ENCODE measurements around the gene DTL.
"Not testable (repeated sequence)": the region's sequence is repeated elsewhere in the genome, so short reads cannot be mapped to it uniquely, and the experiment has no call there.

Gene DTL

GRCh38 chr1:212013672-212014071, 21.9 kb upstream of the DTL start:
- in situ Hi-C loops (cut with HindIII; ENCODE audit: low pct_ligation_motif_present, low sequenced_read_pairs): no loop called here
- peaks cover 4% of the 10 kb centered on the region for H3K36me3 ChIP-seq (replicated peaks)
- no peak overlapping the region for H3K27ac ChIP-seq
- DNase-seq: no peak
- no peak for TF ChIP-seq CTCF (IDR thresholded peaks at IDR 0.05; ENCODE audit: low read depth, low read length, missing control alignments)
- H3K27me3 ChIP-seq (replicated peaks): no peaks in the 10 kb centered on the region
- H3K4me3 ChIP-seq (ENCODE audit: low read depth, low read length): no peak overlapping the region

GRCh38 chr1:212020975-212021374, 14.6 kb upstream of the DTL start:
- DNase-seq: no peak
- H3K27ac ChIP-seq: no peak overlapping the region
- no peak for TF ChIP-seq CTCF (IDR thresholded peaks at IDR 0.05; ENCODE audit: low read depth, low read length, missing control alignments)
- in situ Hi-C loops (cut with HindIII; ENCODE audit: low pct_ligation_motif_present, low sequenced_read_pairs): no loop called here
- H3K4me3 ChIP-seq (ENCODE audit: low read depth, low read length): no peak overlapping the region
- no peaks in the 10 kb centered on the region for H3K27me3 ChIP-seq (replicated peaks)
- H3K36me3 ChIP-seq (replicated peaks): no peaks in the 10 kb centered on the region

GRCh38 chr1:212021563-212021962, 14.0 kb upstream of the DTL start:
- Histone ChIP-seq H3K36me3 (replicated peaks) (no peaks in the 10 kb centered on the region), H3K4me3 (ENCODE audit: low read depth, low read length) (no peak overlapping the region), H3K27ac (no peak overlapping the region), H3K27me3 (replicated peaks) (no peaks in the 10 kb centered on the region)
- no peak for TF ChIP-seq CTCF (IDR thresholded peaks at IDR 0.05; ENCODE audit: low read depth, low read length, missing control alignments)
- in situ Hi-C loops (cut with HindIII; ENCODE audit: low pct_ligation_motif_present, low sequenced_read_pairs): no loop called here
- DNase-seq: no peak

- in situ Hi-C loops (cut with HindIII; ENCODE audit: low pct_ligation_motif_present, low sequenced_read_pairs); H3K36me3 ChIP-seq (replicated peaks); H3K27me3 ChIP-seq (replicated peaks); H3K4me3 ChIP-seq (ENCODE audit: low read depth, low read length); DNase-seq; H3K27ac ChIP-seq: not testable (repeated sequence)
Measured at GRCh38 chr1:212022908-212023307, 12.6 kb upstream of the DTL start.

GRCh38 chr1:212024469-212025149, 10.9 kb upstream of the DTL start:
- Histone ChIP-seq H3K27me3 (replicated peaks) (no peaks in the 10 kb centered on the region), H3K27ac (no peak overlapping the region), H3K4me3 (ENCODE audit: low read depth, low read length) (no peak overlapping the region), H3K36me3 (replicated peaks) (no peaks in the 10 kb centered on the region)
- TF ChIP-seq CTCF (IDR thresholded peaks at IDR 0.05; ENCODE audit: low read depth, low read length, missing control alignments): no peak
- no peak for DNase-seq
- in situ Hi-C loops (cut with HindIII; ENCODE audit: low pct_ligation_motif_present, low sequenced_read_pairs): no loop called here

- H3K27ac ChIP-seq; in situ Hi-C loops (cut with HindIII; ENCODE audit: low pct_ligation_motif_present, low sequenced_read_pairs); H3K36me3 ChIP-seq (replicated peaks); H3K27me3 ChIP-seq (replicated peaks); DNase-seq; H3K4me3 ChIP-seq (ENCODE audit: low read depth, low read length): not testable (repeated sequence)
Measured at GRCh38 chr1:212027727-212028126, 7.8 kb upstream of the DTL start.

- in situ Hi-C loops (cut with HindIII; ENCODE audit: low pct_ligation_motif_present, low sequenced_read_pairs): no loop called here
- peak overlapping the region; percentile 99 for H3K27ac ChIP-seq
- no peak overlapping the region for H3K4me3 ChIP-seq (ENCODE audit: low read depth, low read length)
- no peaks in the 10 kb centered on the region for H3K36me3 ChIP-seq (replicated peaks)
- H3K27me3 ChIP-seq (replicated peaks): no peaks in the 10 kb centered on the region
- DNase-seq: peak; percentile 84
- no peak for TF ChIP-seq CTCF (IDR thresholded peaks at IDR 0.05; ENCODE audit: low read depth, low read length, missing control alignments)
Measured at GRCh38 chr1:212030936-212031528, 4.5 kb upstream of the DTL start.
